Measurements from ENCODE around the gene CEP192. TPM values are rescaled to one million over a fixed set of nuclear protein-coding genes. Genes with fewer than 3 reads are reported as not detected.
A peak's percentile ranks its signal among the peaks of the same experiment; 100 is the strongest.

The CEP192 gene
- total RNA-seq, 1 donor, result 29.7 TPM

DNA sequence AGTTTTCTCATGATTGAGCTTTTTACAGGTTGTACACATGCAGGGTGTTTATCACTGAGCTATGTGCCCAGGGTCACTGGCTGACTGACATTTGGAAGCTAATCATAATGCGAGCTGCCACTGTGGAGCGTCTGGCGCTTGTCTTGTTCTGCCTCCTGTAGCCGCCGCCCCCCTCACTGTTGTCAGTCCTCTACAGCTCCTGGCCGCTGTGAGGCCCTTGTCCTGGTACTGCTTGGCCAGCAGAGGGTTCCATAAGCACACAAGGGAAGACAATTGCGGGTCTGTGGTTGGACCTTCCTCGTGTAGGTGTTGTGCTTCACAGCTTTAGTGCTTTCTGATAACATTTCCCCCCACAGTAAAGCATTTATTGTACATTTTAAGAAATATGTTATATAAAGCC is 121.8 kb downstream of the CEP192 start:
- TF ChIP-seq, protein P1, sequence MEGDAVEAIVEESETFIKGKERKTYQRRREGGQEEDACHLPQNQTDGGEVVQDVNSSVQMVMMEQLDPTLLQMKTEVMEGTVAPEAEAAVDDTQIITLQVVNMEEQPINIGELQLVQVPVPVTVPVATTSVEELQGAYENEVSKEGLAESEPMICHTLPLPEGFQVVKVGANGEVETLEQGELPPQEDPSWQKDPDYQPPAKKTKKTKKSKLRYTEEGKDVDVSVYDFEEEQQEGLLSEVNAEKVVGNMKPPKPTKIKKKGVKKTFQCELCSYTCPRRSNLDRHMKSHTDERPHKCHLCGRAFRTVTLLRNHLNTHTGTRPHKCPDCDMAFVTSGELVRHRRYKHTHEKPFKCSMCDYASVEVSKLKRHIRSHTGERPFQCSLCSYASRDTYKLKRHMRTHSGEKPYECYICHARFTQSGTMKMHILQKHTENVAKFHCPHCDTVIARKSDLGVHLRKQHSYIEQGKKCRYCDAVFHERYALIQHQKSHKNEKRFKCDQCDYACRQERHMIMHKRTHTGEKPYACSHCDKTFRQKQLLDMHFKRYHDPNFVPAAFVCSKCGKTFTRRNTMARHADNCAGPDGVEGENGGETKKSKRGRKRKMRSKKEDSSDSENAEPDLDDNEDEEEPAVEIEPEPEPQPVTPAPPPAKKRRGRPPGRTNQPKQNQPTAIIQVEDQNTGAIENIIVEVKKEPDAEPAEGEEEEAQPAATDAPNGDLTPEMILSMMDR (IDR thresholded peaks at IDR 0.05; ENCODE audit: extremely low read depth, low read depth, low read length), result peak; percentile 45
- peaks cover 2% of the 10 kb centered on the region for H4K20me1 ChIP-seq (ENCODE audit: insufficient read depth, low read length)
- H3K4me1 ChIP-seq (ENCODE audit: insufficient read depth, low read length), result no peaks in the 10 kb centered on the region
- no peaks in the 10 kb centered on the region for H3K27me3 ChIP-seq (ENCODE audit: insufficient read depth, low read length)
- H3K9me3 ChIP-seq (ENCODE audit: low read depth, low read length), result no peaks in the 10 kb centered on the region
- DNase-seq (ENCODE audit: insufficient read length, low spot score, missing footprints), result peak; percentile 46
- H3K36me3 ChIP-seq (ENCODE audit: insufficient read depth, low read length), result peaks cover 44% of the 10 kb centered on the region
- no peak overlapping the region for H3K4me2 ChIP-seq (ENCODE audit: insufficient read depth, low read length)
- H3K27ac ChIP-seq (ENCODE audit: low read depth, low read length), result no peak overlapping the region
- H3K79me2 ChIP-seq (ENCODE audit: insufficient read depth, low read length), result no peaks in the 10 kb centered on the region
- no peak overlapping the region for H3K4me3 ChIP-seq (ENCODE audit: insufficient read depth, low read length)
- no peak overlapping the region for H2AFZ ChIP-seq (ENCODE audit: low read length)

DNA sequence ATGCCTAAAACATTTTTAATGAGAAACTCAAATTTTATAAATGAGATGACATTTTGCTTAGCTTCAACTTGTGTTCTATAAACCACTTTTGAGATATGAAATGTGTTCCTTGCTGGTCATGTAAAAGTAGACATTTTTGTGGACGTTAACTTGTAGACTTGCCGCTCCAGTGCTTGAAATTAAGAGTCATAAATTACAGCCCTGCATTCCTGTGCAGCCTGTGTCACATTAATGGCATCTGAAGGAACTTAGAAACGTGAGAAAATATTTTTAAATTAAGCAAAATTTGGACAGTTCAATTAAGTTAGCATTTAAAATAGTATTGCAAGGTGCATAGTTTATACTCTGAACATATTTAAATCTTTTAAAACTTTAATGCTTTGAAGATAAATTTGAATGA is 129.1 kb downstream of the CEP192 start:
- DNase-seq (ENCODE audit: insufficient read length, low spot score, missing footprints), result no peak
- TF ChIP-seq, protein P1 (IDR thresholded peaks at IDR 0.05; ENCODE audit: extremely low read depth, low read depth, low read length), result no peak
- no peaks in the 10 kb centered on the region for H3K9me3 ChIP-seq (ENCODE audit: low read depth, low read length)
- H3K4me1 ChIP-seq (ENCODE audit: insufficient read depth, low read length), result peaks cover 7% of the 10 kb centered on the region
- no peaks in the 10 kb centered on the region for H3K27me3 ChIP-seq (ENCODE audit: insufficient read depth, low read length)
- H2AFZ ChIP-seq (ENCODE audit: low read length), result no peak overlapping the region
- peak overlapping the region; percentile 71 for H3K27ac ChIP-seq (ENCODE audit: low read depth, low read length)
- no peaks in the 10 kb centered on the region for H4K20me1 ChIP-seq (ENCODE audit: insufficient read depth, low read length)
- no peak overlapping the region for H3K4me2 ChIP-seq (ENCODE audit: insufficient read depth, low read length)
- H3K79me2 ChIP-seq (ENCODE audit: insufficient read depth, low read length), result no peaks in the 10 kb centered on the region
- peaks cover 26% of the 10 kb centered on the region for H3K36me3 ChIP-seq (ENCODE audit: insufficient read depth, low read length)
- H3K4me3 ChIP-seq (ENCODE audit: insufficient read depth, low read length), result no peak overlapping the region

DNA sequence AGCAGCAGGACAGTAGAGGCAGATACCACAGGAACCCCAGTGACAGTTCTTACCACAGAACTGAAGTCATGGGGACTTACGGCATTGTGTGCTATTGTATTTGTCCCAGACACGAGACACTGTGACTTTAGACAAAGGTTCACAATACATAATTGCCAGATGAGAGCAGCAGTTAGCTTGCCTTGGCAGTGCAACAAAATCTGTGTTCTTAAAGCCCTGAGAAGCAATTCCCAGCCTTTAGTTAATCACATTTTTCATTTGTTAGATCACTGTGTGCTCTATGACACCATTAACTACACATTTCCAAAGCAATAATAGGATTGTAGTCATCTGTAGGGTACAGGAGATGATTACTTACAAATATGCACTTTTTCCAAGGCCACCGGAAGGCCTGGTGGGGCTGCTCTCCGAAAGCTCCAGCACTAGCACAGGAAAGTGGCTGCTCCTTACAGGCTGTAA is 129.8 kb downstream of the CEP192 start:
- no peak overlapping the region for H3K4me2 ChIP-seq (ENCODE audit: insufficient read depth, low read length)

DNA sequence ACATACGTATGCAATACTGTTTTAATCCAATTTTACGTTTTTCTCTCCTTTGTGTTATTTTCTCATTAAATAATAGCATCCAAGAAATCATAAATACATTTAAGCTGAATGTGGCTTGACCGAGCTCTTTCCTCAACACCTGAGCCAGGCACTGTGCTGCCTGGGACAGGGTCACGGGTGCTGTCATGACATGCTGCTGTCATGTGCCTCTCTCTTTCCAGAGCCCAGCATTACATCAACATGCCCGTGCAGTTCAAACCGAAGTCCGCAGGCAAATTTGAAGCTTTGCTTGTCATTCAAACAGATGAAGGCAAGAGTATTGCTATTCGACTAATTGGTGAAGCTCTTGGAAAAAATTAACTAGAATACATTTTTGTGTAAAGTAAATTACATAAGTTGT is 133.2 kb downstream of the CEP192 start:
- Histone ChIP-seq H3K9me3 (ENCODE audit: low read depth, low read length) (no peaks in the 10 kb centered on the region), H3K27ac (ENCODE audit: low read depth, low read length) (no peak overlapping the region), H3K27me3 (ENCODE audit: insufficient read depth, low read length) (no peaks in the 10 kb centered on the region), H3K4me1 (ENCODE audit: insufficient read depth, low read length) (peaks cover 7% of the 10 kb centered on the region), H3K4me2 (ENCODE audit: insufficient read depth, low read length) (no peak overlapping the region), H3K36me3 (ENCODE audit: insufficient read depth, low read length) (peaks cover 12% of the 10 kb centered on the region), H3K4me3 (ENCODE audit: insufficient read depth, low read length) (no peak overlapping the region), H4K20me1 (ENCODE audit: insufficient read depth, low read length) (no peaks in the 10 kb centered on the region), H3K79me2 (ENCODE audit: insufficient read depth, low read length) (no peaks in the 10 kb centered on the region), H2AFZ (ENCODE audit: low read length) (no peak overlapping the region)
- no peak for DNase-seq (ENCODE audit: insufficient read length, low spot score, missing footprints)
- TF ChIP-seq, protein P1 (IDR thresholded peaks at IDR 0.05; ENCODE audit: extremely low read depth, low read depth, low read length), result no peak

More for the DNA sequence above, 129.8 kb downstream of the CEP192 start:
- Histone ChIP-seq H2AFZ (ENCODE audit: low read length) (no peak overlapping the region), H3K9me3 (ENCODE audit: low read depth, low read length) (no peaks in the 10 kb centered on the region), H3K79me2 (ENCODE audit: insufficient read depth, low read length) (no peaks in the 10 kb centered on the region), H3K36me3 (ENCODE audit: insufficient read depth, low read length) (peaks cover 25% of the 10 kb centered on the region), H3K4me1 (ENCODE audit: insufficient read depth, low read length) (peaks cover 7% of the 10 kb centered on the region), H3K27ac (ENCODE audit: low read depth, low read length) (peak overlapping the region; percentile 71), H3K27me3 (ENCODE audit: insufficient read depth, low read length) (no peaks in the 10 kb centered on the region), H3K4me3 (ENCODE audit: insufficient read depth, low read length) (no peak overlapping the region), H4K20me1 (ENCODE audit: insufficient read depth, low read length) (no peaks in the 10 kb centered on the region)
- TF ChIP-seq, protein P1 (IDR thresholded peaks at IDR 0.05; ENCODE audit: extremely low read depth, low read depth, low read length), result no peak
- DNase-seq (ENCODE audit: insufficient read length, low spot score, missing footprints), result no peak
